GM19372 (cell line): ENCODE results near the gene MAP3K2.
A peak's percentile ranks its signal among the peaks of the same experiment; 100 is the strongest.

Experiments
- ATAC-seq: cut with Tn5 transposase; IDR thresholded peaks from one replicate; pipeline ENCODE4 v1.9.1; 2021; ENCODE audit warnings: mild to moderate bottlenecking, low read depth, moderate library complexity; ENCODE audit not compliant: unreplicated experiment

Gene MAP3K2

DNA sequence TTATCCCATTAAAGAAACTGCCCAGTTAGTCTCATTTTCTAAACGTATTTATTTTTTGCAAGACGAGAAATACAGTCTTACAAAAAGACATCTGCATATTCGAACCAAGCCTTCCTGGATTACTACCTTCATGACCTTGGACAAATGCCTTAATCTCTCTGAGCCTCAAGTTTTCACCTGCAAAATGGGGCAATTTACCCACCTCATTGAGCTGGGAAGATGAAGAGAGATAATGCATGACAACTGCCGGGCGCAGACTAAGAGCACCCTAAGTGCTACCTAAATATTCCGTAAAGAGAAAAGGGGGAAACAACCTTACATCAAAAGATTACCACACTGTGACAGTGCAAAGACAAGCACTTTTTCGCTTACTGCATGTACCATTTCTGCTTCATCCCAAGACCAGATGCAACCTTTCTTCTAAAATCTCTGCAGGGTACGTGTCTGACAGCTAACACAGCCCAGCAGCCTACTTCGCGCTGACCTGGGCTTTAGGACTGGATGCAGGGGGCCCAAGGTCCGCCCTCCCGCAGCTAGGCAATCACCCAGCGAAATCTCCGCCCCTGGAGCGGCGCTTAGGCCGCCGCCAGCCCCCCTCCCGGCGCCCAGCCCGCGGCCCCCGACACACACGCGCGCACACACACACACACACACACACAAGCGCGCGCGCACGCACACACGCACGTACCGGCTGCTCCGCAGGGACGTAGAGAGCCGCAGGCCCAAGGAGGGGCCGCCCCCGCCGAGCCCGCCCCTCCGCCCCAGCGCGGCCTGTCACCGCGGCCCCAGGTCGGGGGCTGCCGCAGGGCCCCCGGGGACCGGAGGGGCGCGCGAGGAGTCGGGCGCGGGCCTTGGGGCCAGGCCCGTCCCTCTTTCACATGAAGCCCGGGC lies 766 bp downstream of the MAP3K2 start:
- peak; percentile 57 for ATAC-seq

DNA sequence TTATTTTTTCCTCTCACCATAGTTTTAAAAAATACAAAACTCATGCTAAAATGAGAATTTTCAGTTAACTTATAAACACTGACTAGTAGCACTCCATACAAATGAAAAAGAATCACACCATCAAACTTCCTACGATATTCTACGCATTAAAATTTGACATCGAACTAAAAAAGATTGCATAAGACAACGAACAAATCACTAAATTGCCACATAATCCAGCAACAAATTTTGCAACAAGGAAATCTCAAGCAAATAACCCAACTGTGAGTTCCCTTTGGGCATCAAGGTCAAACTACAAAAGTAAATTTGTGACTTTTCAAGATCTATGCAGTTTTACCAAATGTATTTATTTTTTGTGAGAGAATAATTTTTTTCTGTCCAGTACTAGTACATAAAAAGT lies 1.5 kb downstream of the MAP3K2 start:
- no peak for ATAC-seq

DNA sequence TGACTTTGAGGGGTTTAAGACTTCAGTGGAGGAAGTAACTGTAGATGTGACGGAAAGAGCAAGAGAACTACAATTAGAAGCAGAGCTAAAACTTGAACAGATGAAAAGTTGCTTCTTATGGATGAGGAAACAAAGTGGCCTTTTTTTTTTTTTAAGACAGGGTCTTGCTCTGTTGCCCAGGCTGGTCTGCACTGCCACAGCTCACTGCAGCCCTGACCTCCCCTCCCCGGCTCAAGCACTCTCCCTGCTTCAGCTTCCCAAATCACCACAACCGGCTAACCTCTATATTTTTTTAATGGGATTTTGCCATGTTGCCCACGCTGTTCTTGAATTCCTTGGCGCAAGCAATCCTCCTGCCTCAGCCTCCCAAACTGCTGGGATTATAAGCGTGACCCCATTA lies 3.2 kb downstream of the MAP3K2 start:
- no peak for ATAC-seq

DNA sequence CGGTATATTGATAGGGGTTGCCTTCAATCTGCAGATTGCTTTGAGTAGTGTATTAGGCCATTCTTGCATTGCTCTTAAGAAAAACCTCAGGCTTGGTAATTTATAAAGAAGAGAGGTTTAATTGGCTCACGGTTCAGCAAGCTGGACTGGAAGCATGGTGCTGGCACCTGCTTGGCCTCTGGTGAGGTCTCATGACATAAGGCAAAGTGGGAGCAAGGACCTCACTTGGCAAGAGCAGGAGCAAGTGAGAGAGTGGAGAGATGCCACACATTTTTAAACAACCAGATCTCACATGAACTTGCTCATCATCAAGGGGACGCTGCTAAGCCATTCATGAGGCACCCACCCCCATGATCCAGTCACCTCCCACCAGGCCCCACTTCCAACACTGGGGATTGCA lies 4.9 kb downstream of the MAP3K2 start:
- ATAC-seq, result no peak

DNA sequence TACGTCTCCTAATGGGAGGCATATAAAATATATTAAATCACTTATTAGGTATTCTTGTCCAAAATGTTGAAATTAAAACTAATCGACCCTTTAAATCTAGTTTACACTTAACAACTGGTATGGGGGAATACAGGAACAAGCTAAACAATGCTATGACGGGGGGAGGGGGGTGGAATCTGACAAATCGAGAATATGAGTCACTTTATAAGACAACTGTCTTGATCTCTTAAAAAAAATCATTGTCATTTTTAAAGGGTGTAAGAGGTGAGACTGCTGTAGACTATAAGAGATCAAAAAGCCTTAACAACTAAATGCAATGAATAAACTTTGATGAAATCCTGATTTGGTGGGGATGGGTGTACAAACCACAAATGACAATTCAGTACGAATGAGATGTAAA lies 6.0 kb downstream of the MAP3K2 start:
- no peak for ATAC-seq

DNA sequence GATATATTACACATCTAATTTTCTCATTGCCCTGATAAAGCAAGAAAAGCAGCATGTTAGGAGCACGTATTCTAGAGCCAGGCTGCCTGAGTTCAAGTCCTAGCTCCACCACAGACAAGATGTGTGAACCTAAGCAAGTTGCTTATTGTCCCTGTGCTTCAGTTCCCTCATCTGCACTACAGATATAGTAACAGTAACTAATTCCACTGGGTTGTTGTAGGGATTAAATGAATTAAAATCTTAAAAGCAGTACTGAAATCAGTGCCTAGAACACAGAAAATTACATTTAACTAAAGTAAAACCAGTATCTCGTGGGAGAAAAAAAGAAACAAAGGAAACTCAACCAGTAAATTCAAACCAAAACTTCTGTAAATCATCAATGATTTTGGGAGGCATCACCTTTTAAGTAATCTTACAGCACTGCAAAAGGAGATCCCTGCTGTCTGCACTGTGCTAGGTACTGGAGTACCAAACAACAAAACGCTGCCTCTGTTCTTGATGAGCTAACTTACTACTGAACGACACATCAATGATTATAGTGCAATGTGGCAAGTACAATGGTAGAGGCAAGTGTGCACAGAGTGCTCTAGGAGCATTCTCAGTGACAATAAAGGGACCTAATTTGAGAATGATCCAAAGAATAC lies 7.9 kb downstream of the MAP3K2 start:
- ATAC-seq, result no peak

DNA sequence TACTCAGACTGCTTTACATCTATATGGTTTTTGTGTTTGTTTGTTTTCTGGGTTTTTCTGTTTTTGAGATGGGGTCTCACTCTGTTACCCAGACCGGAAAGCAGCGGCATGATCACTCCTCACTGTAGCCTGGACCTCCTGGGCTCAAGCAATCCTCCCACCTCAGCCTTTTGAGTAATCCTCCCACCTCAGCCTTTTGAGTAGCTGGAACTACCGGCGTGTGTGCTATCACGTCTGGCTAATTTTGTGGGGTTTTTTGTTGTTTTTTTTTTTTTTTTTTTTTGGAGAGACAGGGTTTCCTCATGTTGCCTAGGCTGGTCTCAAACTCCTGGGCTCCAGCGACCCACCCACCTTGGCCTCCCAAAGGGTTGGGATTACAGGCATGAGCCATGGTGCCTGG lies 9.1 kb downstream of the MAP3K2 start:
- ATAC-seq, result no peak

DNA sequence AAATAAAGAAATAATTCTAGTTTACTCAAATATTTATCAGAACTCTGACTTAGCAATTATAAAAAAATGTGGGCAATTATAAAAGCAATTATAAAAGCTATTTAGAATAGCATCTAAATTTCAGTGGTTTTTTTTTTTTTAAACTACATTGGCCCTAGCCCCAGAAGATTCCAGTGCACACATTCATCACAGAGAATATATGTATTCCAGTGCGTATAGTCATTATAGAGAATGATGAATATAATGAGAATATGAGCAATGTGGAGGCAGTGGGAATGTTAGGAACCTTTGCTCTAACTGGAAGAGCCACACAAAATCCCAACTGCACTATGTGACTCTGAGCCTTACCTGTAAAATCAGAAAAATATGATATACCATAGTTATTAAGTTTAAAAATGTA lies 10.5 kb downstream of the MAP3K2 start:
- ATAC-seq, result no peak

DNA sequence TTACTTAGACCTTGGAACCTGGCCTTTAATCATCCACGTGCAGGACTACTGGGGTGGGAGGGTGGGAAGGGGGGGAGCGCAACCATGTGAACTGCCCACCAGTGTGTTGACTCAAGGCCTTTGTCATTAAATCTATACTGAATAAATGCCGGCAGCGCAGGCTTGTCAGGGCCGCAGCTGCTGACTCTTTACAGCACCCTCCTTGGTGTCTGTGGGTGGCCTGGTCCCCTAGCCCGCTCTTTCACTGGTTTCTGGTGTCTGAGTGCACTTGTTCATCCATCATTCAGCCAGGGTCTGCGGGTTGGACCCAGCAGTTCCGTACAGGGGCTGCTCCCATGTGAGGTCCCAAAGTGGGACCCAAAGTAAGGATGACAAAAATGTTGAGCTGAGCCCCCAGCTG lies 11.5 kb downstream of the MAP3K2 start:
- ATAC-seq, result no peak

DNA sequence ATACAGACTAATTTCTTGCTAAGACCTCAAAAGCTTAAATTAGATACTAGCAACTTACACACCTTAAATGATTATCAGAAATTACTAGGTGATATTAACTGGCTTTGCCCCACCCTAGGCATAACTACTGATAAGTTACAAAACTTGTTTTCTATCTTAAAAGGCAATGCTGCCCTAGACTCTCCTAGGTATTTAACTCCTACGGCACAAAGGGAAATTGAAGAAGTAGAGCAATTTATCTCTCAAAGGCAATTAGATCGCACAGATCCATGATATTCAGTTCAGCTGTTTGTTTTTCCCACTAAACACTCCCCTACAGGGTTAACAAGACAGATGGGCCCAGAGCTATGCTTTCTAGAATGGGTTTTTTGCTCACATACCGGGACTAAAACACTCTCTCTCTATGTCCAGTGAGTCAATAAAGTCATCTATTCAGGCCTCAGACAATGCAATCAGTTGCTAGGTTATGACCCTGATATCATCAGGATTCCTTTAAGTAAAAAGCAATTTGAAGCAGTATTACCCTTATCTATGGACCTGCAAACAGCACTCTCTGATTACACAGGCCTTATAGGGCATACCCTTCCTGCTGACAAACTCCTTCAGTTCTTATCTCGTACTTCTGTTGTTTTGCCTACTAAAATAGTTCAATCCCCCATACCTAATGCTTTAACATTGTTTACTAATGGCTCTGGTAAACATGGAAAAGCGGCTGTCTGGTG lies 14.3 kb downstream of the MAP3K2 start:
- no peak for ATAC-seq

DNA sequence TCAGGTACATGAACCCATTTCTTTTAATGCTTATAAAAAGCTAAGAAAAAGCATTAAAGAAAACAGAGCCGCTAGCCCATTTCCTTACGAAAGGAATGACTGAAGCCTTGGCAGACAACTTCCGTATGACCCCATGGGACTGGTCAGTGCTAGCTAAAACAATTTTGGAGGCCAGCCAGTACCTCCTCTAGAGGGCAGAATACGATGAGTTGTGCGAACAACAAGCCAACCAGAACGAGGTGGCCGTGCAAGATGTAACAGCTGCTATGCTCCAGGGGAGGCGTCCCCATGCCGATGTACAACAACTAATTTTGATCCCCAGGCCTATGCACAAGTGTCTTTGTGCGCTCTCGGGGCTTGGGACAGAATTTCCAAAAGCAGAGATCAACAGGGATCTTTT lies 16.7 kb downstream of the MAP3K2 start:
- no peak for ATAC-seq

DNA sequence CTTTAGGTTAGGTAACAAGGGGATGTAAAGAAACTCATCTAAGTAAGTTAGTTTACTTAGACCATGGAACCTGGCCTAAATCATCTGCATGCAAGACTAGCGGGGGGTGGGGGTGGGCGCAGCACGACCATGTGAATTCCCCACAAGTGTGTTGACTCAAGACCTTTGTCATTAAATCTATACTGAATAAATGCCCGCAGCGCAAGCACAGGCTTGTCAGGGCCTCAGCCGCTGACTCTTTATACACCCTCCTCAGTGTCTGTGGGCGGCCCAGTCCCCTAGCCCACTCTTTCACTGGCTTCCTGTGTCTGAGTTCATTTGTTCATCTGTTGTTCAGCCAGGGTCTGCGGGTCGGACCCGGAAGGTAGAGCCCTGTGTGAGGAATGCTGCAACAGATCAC lies 17.8 kb downstream of the MAP3K2 start:
- no peak for ATAC-seq

DNA sequence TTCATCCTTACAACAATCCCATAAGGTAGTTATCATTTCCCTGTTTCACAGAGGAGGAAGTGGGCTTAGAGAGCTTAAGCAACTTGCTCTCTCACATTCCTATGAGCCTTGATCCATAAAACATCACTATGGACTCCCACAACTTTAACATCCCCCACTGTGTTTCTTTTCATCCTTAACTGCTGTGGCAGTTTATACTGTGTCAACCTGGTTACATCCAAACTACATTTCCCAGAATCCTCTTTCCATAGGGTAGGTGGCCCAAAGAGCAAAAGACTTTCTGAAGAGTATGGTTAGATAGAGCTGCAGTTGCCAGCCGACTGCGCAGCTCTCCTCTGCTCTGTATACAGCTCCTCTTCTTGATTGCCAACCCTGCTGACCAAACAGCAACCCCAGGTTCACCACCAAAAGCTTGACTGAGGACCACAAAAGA lies 22.5 kb downstream of the MAP3K2 start:
- ATAC-seq, result no peak

DNA sequence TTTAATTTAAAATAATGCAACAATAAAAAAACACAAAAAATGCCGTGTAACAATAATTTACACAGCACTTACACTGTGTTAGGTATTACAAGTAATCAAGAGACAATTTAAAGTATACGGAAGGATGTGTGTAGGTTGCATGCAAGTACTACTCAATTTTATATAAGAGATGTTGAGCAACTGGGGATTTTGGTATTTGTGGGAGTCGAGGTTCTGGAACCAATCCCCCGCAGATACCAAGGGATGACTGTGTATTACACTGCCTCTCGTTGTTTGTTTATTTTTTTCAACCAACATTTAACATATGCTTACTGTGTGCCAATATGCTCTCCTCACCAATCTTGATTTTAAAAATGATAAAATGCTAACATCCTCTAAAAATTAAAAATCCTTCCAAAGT lies 24.8 kb downstream of the MAP3K2 start:
- no peak for ATAC-seq

DNA sequence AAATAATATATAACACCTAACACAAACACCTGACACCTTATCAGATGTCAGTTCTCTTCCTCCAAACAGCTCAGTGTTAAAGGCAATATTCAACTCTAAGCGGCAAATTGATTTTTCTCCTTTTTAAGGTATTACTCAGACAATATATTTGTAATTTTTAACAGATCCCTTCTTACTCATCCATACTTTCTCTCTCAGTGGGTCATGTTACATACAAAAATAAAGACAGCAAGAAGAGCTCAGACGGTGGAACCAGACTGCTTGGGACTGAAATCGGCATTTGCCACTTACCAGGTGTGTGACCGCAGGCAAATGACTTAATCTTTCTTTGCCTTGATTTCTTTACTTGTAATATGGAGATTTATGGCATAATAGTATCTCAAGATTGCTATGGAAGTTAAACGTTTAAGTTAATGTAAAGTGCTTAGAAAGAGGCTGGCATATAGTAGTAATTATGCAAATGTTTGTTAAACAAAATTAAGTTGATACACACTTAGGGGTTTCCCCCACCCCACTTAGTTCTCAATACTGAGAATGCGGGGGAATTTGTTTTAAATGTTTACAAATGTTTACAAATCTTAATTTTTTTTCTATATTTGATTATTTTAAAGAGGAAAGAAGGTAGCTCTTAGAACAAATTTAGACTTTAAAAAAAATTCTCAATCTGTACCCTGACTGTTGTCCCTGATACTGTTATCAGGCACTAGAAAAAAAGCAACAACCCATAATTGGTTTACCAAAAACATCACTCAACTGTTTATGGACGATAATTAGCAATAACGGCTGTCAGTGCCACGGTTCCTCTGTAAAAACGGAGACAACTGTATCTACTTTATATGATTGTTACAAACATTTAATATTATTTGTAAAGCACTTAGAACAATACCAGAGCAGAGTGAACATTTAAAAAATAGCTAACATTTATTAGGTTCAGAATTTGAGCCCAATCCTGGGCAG lies 25.6 kb downstream of the MAP3K2 start:
- ATAC-seq, result no peak

DNA sequence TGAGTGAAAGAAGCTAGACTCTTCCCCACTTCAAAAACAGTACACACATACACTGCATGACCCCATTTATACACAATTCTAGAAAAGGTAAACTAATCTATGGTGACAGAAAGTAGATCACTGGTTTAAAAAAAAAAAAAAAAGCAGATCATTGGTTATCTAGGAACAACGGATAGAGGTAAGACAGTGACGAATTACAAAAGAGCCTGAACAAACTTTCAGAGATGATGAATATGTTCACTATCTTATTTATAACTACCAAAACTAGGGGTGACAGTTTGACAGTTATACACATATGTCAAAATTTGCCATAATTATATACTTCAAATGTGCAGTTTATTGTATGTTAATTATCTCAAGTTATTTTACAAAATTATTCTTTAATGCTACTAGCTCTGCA lies 27.5 kb downstream of the MAP3K2 start:
- ATAC-seq, result no peak

DNA sequence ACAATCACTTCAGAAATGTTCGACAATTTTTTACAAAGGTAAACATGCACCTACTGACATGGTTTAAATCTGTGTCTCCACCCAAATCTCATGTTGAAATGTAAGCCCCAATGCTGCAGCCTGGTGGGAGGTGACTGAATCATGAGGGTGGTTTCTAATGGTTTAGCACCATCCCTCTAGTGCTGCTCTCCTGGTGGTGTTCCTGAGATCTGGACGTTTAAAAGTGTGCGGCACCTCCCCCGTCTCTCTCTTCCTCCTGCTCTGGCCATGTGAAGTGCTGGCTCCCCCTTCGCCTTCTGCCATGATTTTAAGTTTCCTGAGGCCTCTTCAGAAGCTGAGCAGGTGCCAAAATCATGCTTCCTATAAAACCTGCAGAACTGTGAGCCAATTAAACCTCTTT lies 28.3 kb downstream of the MAP3K2 start:
- no peak for ATAC-seq

DNA sequence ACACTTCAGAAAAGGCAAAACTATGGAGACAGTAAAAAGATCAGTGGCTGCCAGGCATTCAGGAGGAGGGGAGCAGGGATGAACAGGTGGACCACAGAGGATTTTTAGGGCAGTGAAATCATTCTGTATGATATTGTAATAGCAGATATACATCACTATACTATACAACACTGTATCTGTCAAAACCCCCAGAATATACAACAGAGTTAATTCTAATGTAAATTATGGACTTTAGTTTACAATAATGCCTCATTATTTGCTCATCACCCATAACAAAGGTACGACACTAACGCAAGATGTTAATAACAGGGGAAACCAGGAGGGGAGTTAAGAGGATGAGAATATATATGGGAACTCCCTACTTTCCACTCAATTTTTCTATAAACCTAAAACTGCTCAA lies 28.8 kb downstream of the MAP3K2 start:
- no peak for ATAC-seq

DNA sequence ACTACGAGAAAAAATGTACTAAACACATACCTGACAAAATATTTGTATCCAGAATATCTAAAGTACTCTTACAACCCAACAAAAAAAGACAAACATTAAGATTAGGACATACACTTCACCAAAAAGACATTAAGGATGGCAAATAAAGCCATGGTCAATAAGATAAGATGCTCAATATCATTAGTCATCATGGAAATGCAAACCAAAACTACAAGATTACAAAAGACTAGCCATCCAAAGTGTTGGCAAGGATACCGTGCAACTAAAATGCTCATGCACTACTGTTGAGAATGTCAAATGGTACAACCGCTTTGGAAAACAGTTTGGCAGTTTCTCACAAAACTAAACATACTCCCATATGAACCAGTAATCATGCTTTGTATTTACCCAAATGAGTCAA lies 29.7 kb downstream of the MAP3K2 start:
- ATAC-seq, result no peak

DNA sequence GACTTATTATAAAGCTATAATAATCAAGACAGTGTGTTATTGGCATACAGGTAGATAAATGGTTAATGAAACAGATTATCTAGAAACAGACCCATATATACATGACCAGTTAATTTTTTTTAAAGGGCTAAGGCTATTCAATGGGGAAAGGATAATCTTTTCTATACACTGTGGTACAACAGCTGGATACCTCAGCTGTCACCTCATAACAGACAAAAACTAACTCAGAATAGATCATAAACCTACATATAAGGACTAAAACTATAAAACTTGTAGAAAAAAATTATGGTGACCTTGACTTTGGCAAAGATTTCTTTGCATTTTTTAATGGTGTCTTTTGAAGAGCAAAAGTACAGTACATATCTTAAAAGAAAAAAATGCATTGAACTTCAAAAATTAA lies 30.2 kb downstream of the MAP3K2 start:
- no peak for ATAC-seq
